Stimulated activated CD4-positive, alpha-beta T cell treated with anti-CD3 and anti-CD28 coated beads, Interleukin-4, amount 100 ng/mL, for 48 hours (primary cell): ENCODE results near the gene PRKCB.
A peak's percentile ranks its signal among the peaks of the same experiment; 100 is the strongest.

Experiments
- DNase-seq, 2 donors: peaks; one replicate each; pipeline ENCODE4 v3.0.0-alpha.2; 2020; ENCODE audit warnings: low read depth in 2 of 2

Gene PRKCB

DNA sequence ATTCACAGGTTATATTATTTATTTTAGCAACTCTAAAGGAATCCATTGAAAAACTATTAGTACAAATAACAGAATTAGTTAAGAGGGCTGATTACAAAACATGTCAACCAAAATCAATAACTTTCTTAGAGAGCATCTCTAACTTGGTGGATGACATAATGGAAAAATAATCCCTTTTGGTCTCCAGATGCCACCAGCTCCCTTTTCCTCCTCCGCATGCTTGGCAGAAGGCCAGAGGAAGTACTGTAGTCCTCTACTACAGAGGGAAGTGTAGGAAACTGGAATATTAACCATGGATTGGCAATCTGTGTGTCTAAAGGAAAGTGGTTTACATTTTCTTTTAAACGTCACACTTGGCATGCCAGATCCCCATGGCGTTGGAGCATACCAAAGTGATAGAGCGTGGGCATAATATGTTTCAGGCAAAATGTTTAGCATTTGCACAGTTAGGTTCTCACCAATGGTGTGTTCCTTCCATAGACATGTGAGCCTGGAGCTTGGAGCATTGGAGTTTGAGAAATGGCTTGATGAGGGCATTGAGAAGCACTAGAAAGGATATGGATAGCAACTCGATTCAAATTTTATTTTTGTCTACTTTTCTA lies 106.3 kb downstream of the PRKCB start:
- DNase-seq: no peak

DNA sequence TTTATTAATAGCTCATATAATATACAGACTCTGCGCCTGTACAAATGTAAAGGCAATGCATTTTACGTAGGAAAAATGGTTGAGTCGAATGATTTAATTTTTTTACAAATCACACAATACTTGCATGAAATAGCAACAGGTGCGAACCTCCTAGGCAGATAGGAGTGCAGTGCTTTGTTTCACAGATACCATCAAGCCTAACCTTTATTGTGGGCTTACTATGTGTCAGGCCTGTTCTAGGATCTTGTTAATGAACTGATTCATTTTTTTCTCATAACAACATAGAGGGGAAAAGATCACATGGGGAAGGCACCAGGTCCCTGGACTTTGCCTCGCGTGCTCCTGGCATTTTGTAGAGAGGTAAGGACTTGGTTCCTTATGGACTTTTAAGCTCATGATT lies 107.8 kb downstream of the PRKCB start:
- DNase-seq: no peak

- DNase-seq: no peak
Measured at GRCh38 chr16:23944381-23944780, 108.6 kb downstream of the PRKCB start.

DNA sequence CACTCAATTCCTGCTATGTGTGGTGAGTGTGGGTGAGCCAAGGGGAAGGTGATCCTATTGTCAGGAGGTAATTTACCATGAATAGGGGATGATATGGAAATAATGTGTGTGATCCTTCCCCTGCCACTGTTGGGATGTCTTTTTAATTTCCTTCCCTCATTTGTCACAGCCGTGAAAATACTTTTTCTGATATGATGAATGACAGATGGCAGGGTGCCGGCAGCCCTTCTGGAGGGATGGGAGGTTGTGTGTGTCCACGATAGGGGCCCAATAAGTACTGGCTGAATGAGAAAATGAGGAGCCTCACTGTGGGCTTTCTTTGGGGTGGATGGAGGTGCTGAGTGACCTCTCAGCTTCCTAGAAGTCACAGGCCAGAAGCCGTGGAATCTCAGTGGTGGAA lies 109.5 kb downstream of the PRKCB start:
- DNase-seq: no peak

- DNase-seq: no peak
Measured at GRCh38 chr16:23947838-23948237, 112.1 kb downstream of the PRKCB start.

DNA sequence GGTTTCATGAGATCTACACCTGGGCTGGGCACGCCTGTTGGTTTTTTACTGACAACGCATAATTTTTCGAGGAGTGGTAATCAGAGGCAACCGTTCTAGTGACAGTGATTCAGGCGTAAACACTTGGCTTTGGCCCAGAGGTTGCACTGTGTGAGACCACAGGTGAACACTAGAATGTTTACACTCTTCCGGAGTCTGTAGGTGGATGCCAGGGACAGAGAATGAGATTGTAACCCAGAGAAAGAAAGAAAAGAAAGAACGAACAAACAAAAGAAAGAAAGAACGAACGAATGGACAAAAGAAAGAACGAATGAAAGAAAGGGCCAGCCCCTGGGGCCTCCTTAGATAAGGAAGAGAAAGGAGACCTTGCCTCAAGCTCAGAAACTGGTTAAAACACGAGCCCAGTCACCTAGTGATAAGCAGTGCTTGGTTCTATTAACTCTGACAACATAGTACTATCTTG lies 113.2 kb downstream of the PRKCB start:
- no peak for DNase-seq

- no peak for DNase-seq
Measured at GRCh38 chr16:23949630-23950290, 114.0 kb downstream of the PRKCB start.

DNA sequence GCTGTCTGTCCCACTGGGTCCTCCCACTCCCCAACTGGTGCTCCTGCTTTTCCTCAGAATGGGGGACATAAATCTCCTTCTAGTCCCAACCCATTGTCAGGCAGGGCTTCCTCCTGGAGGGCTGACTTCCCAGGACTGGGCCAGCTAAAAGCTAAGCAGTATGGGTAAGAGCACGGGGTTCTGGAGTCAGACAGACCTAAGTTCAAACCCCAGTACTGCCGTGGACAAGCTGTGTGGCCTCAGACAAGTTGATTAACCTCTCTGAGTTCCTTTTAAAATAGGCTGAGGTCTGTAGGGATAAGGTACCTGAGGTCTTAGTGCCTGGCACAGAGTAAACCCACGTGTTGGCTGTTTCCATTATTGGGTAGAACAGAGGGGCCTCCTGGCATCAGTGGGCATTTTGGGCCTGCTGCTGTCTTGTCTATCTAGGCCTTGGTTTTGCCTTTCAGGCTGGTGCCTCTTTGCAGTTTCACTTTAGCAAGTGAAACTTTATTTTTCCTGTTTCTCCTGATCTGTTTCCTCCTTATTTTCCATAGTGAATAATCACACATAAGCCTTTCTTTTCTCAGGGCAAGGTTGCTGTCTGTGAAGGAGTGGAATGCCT lies 114.6 kb downstream of the PRKCB start:
- no peak for DNase-seq

DNA sequence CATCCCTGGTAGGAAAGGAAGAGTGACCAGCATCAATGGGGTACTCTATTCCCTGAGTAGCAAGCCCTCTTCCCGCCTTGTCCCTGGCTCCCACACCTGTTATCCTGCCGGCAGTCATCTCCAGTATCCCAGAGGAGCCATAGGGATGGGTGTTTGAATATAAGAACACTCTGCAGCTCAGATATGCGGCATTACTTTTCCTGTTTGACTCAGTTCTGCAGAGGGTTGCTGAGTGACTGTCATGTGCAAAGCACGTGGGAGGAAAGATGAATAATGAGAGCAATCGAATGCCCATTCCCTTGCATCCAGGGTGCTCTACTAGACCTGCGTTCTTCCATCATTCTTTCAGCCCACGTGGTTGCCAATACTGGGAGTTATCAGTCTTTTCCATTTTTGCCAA lies 115.1 kb downstream of the PRKCB start:
- no peak for DNase-seq

DNA sequence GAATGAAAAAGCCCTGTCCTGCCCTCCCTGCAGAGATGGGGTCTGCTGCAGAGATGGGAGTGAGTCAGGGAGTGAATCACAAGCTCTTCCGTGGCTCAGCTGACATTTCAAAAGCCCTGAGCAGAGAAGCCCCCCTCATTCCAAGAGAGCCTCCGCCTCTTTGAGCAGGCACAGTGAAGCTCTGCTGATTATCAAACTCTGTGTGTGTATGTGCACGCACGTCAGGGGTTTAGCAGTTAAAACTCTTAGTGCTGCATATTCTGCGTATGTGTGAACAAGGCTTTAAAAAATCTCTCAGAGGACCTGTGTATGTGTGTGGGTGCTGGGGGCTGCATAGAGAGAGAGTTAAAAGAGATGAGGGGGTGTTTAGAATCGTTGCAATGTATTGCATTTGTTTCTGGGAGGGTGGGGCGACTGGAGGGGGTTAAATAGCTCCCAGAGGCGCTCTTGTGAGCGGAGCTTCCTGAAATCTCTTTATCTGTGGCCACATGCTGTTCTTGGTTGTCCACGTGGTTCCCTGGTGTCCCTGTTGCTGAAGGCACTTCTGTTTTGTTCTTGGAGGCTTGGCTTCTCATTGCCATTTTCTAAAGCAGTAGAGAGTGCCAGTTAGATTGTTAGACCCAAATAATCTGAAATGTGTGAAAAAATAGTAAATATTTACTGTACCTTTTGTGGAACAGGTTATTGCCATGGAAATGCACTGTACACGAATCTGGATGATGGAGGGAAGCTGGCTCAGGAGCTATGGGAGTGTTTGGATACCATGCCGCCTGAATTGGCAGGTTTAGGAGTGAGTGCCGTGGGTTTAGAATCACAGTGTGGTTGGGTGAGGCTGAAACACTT lies 116.6 kb downstream of the PRKCB start:
- peak in 1 of 2 donors; percentile 16 for DNase-seq

- DNase-seq: no peak
Measured at GRCh38 chr16:23952971-23953300, 117.2 kb downstream of the PRKCB start.

GRCh38 chr16:23953476-23953875 lies 117.7 kb downstream of the PRKCB start:
- no peak for DNase-seq

- no peak for DNase-seq
Measured at GRCh38 chr16:23955088-23955487, 119.3 kb downstream of the PRKCB start.

GRCh38 chr16:23957287-23957686 lies 121.5 kb downstream of the PRKCB start:
- DNase-seq: no peak

GRCh38 chr16:23959072-23959751 lies 123.4 kb downstream of the PRKCB start:
- DNase-seq: no peak

GRCh38 chr16:23959752-23960072 lies 123.9 kb downstream of the PRKCB start:
- DNase-seq: no peak

DNA sequence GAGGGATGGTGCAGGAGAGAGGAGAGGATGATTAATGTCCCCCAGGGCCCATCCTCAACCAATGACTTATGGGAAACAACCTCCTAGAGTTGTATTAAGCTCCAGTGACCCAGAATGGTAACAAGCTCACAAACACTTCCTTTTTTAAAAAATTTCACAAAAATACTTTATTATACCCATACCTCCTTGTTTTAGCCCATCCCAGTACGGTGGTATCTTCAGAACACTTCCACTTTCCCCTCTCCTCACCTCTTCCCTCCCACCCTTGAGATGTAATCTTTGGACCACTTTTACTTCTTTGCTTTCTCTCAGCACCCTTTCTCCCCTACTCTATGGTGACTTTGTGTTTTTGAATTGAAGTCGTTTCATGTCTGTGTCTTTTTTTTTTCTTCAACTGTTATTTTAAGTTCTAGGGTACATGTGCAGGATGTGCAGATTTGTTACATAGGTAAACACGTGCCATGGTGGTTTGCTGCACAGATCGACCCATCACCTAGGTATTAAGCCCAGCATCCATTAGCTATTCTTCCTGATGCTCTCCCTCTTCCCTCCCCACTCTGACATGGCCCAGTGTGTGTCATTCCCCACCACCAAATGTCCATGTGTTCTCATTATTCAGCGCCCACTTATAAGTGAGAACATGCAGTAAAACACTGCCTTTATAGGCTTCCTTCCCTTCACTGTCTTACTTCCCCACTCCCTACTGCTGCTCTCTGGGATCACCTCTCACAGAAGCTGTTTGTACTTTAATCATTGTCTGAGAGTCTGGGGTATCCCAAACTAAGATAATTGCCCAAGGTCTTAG lies 124.5 kb downstream of the PRKCB start:
- no peak for DNase-seq

DNA sequence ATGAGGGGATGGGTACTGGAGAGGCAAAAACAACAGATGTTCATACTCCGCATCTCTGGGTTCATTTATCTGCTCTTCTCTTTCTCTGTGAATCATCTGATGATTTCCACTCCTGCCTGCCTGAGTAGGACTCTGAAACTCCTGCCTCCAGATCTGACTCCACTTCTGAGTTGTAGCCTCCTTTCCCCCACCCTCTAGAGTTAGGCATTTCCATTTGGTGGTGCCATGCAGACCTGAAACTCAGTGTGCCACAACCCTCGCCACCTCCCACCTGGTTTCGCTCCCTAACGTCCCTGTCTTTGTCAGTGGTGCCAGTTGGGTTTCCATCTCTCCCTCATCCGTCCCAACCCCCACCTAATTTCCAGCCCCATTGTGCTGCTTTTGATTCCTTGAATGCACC lies 126.2 kb downstream of the PRKCB start:
- peak; percentile 36 to 72 for DNase-seq

- no peak for DNase-seq
Measured at GRCh38 chr16:23964136-23964535, 128.4 kb downstream of the PRKCB start.

- DNase-seq: no peak
Measured at GRCh38 chr16:23965137-23965733, 129.5 kb downstream of the PRKCB start.
